GM12873 (cell line): ENCODE measurements around the gene ZNF132.

Source experiments
- TF ChIP-seq, protein P1 (sequence below): IDR thresholded peaks from 2 replicates; pipeline ENCODE4 v1.5.1; 2012; ENCODE audit warnings: low read depth, mild to moderate bottlenecking, moderate library complexity, low read length, control low read depth; ENCODE audit not compliant: insufficient read depth; ENCODE audit errors: missing control alignments

Gene ZNF132

DNA sequence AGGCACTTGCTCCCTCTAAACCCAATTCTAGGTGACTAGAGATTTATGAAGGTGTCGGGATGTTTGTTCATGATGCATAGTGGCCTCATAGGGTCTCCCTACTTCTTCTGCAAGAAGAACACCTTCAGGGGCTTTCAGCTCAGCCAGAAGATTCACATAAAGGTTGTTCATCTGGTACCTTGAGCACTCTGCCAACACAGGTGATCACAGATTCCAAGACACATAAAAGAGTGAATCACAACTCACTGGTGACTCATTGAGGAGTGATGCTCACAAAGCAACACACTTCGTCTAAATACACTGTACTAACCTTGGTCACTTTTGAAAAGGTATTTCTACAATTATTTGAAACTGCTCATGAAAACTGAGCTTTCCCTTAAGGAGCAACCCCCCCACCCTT lies 20.1 kb upstream of the ZNF132 start:
- TF ChIP-seq, protein P1, sequence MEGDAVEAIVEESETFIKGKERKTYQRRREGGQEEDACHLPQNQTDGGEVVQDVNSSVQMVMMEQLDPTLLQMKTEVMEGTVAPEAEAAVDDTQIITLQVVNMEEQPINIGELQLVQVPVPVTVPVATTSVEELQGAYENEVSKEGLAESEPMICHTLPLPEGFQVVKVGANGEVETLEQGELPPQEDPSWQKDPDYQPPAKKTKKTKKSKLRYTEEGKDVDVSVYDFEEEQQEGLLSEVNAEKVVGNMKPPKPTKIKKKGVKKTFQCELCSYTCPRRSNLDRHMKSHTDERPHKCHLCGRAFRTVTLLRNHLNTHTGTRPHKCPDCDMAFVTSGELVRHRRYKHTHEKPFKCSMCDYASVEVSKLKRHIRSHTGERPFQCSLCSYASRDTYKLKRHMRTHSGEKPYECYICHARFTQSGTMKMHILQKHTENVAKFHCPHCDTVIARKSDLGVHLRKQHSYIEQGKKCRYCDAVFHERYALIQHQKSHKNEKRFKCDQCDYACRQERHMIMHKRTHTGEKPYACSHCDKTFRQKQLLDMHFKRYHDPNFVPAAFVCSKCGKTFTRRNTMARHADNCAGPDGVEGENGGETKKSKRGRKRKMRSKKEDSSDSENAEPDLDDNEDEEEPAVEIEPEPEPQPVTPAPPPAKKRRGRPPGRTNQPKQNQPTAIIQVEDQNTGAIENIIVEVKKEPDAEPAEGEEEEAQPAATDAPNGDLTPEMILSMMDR: no peak

- TF ChIP-seq, protein P1: no peak
Measured at GRCh38 chr19:58456111-58456510, 16.2 kb upstream of the ZNF132 start.

GRCh38 chr19:58455306-58455705 lies 15.4 kb upstream of the ZNF132 start:
- TF ChIP-seq, protein P1: no peak

DNA sequence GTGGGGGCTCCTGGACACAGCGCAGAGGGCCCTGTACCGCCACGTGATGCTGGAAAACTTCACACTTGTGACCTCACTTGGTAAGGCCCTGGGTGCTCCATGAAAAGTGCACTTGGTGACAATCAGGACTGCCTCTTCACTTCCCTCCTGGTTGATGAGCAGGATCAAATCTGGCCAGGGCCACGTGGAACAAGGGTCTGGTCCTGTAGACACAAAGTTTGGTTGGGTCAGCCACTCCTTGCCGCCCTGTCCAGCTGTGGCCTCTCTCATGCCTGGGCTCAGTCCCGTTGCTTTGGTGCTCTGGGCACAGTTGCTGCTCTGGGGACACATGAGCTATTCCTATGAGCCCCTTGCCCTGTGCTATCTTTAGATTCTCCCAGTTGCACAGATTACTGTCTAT lies 13.8 kb upstream of the ZNF132 start:
- TF ChIP-seq, protein P1: no peak

- TF ChIP-seq, protein P1: no peak
Measured at GRCh38 chr19:58451358-58452101, 11.6 kb upstream of the ZNF132 start, which contains the start of gene ZNF324B. ZNF324B (plus strand) TSS chr19:58451622; CDS start chr19:58453702, 2,080 bp downstream.

GRCh38 chr19:58450856-58451357 lies 11.0 kb upstream of the ZNF132 start:
- TF ChIP-seq, protein P1: no peak

DNA sequence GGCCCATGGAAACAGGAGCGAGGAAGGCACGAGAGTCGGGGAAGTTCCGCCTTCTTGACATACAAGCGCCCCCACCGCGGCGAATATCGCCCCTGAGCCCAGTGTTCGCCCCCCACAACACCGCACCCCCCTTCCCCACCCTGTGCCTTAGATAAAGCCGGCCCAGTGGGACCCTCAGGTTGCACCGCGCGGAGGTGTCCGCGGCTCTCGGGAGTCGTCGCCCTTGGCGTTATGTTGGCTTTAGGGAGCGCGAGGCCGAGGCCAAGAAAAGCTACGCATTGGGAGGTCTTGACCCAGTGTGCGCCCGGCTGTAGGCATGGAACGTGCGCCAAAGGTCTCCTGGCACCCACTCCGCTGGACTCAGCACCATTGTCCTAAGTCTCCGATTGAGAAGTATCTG lies 603 bp upstream of the ZNF132 start:
- TF ChIP-seq, protein P1: no peak
